ENCODE measurements around the gene CNEP1R1.

The CNEP1R1 gene

DNA sequence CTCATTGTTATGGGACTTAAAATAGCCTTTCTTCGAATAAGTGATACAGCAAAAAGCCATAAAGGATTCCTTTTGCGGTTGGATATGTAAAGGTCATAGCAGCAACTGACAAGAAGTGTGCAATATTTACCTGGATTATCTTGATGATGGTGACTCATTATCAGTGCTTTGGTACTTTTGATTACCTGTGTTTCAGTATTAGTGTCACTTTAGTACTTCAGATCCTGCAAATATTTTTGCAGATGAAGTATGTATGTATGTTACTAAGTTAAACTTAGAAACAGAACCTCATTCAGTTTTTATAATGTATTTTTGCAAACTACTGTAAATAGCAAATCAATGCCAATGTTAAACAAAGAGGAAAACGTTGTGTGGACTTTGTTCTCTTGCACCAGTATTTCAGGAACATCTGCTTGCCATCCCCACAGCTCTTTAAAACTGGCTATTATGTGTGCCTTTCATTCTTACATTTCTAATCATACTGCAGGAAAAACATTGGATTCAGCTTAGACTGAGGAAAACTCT lies 10.5 kb downstream of the CNEP1R1 start:
- no peak overlapping the region for H3K4me3 ChIP-seq (ENCODE audit: low read depth, low read length)
- no peak for TF ChIP-seq CTCF (IDR thresholded peaks at IDR 0.05; ENCODE audit: low read depth, low read length)

GRCh38 chr16:50036426-50036825 lies 11.4 kb downstream of the CNEP1R1 start:
- TF ChIP-seq CTCF (IDR thresholded peaks at IDR 0.05; ENCODE audit: low read depth, low read length), result no peak
- no peak overlapping the region for H3K4me3 ChIP-seq (ENCODE audit: low read depth, low read length)

DNA sequence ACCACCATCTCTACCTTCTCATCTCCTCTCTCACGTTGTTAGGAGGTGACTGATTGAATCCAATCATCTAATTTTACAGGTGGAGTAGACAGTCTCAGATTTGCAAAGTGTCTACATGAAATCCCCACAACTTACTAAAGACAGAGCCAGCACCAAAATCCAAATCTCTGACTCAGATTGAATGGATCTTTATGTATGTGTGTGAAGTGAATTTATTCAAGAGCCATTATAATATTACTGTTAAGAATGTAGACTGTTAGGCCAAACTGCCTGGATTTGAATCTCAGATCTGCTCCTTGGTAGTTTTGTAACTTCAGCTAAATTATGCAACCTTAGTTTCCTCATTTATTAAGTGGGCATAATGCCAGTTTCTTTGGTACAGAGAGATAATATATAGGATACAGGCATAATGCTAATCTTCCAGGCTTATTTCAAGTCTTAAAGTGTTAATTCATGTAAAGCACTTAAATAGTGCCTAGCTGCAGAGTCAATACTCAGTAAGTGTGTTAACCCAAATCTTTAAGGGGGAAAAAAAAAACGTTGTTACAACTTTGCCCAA lies 12.7 kb downstream of the CNEP1R1 start:
- TF ChIP-seq CTCF (IDR thresholded peaks at IDR 0.05; ENCODE audit: low read depth, low read length), result no peak
- no peak overlapping the region for H3K4me3 ChIP-seq (ENCODE audit: low read depth, low read length)

DNA sequence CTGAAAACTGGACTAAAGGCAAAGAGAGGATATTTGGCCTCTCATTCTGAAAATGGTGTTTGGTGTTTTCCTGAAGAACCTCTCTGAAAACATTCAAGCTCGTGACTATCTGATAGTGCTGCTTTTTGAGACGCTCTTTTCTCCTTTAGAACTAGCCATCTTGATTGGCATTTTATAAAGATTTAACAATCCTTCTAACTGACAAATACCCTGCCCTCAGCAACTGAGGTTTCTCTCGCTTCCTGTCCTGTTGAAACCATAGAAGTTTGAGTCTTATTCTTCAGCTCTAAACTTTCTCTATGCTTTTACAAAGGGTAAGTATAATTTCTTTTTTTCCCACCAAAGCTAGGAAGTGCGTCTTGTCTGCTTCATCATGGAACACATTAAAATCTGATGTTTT lies 13.3 kb downstream of the CNEP1R1 start:
- no peak overlapping the region for H3K4me3 ChIP-seq (ENCODE audit: low read depth, low read length)
- no peak for TF ChIP-seq CTCF (IDR thresholded peaks at IDR 0.05; ENCODE audit: low read depth, low read length)

DNA sequence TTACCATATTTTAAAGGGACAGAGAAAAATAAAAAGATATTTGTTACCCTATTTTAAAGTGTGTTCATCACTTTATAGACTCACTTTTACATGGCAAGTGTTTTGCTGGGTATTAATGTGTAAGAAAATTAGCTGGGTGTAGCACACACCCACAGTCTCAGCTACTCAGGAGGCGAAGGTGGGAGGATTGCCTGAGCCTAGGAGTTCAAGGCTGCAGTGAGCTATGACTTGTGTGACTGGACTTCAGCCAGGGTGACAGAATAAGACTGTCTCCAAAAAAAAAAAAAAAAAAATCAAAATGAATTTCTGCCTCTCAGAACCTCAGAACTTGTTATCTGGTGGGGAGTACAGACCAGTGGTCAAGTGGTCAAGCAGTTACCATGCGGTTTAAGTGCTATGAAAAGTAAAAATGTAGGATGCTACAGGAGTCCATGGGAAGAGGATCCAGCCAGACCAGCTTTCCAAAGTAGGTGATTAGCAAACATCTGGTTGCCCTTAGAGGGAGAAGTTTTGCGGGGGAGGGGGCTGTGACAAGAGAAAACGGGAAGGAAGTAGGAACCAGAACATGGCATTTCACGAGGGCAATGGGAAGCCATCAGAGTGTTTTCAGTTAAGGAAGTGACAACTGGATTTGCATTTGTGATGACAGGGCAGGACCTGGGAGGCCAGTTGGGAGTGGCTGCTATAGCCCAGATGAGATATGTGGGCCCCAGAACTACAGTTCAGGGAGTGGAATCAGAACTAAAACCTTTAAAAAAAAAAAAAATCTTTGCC lies 13.9 kb downstream of the CNEP1R1 start:
- TF ChIP-seq CTCF (IDR thresholded peaks at IDR 0.05; ENCODE audit: low read depth, low read length), result no peak
- no peak overlapping the region for H3K4me3 ChIP-seq (ENCODE audit: low read depth, low read length)

DNA sequence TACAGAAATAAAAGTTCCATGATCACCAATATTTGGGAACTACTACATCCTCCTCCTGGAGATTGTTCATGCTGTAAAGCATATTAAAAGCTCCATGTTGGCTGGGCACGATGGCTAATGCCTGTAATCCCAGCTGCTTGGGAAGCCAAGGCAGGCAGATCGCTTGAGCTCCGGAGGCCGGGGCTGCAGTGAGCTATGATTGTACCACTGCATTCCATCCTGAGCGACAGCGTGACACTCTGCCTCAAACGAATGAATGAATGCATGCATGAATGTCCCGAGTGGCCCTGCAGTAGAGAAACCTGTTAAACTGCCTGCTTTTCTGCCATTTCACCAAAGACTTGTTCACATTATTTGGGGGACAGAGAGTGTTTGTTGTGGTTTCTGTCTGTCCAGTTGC lies 15.0 kb downstream of the CNEP1R1 start:
- no peak overlapping the region for H3K4me3 ChIP-seq (ENCODE audit: low read depth, low read length)
- no peak for TF ChIP-seq CTCF (IDR thresholded peaks at IDR 0.05; ENCODE audit: low read depth, low read length)

DNA sequence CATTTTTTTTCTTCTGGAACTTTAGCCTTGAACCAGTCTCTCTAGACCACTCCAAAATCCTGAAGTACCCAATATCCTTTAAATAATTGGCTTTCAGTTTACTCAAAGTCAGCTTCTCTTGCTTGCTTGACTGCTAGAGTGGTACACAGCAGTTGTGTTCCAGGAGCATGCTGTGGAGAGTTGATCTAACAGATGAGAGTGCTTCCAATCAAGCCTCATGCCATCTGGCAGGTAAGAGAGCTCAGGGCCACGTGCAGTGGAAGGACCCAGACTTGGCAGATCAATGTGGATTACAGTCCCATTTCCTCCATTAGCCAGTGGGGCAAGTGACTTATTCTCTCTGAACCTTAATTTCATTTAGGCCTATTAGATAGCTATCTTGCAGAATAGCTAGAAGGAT lies 15.7 kb downstream of the CNEP1R1 start:
- no peak overlapping the region for H3K4me3 ChIP-seq (ENCODE audit: low read depth, low read length)
- TF ChIP-seq CTCF (IDR thresholded peaks at IDR 0.05; ENCODE audit: low read depth, low read length), result no peak
